Karpas-422 (cell line): ENCODE measurements around the gene GJE1. TPM values are rescaled to one million over a fixed set of nuclear protein-coding genes. Genes with fewer than 3 reads are reported as not detected.
"Not testable (repeated sequence)": the region's sequence is repeated elsewhere in the genome, so short reads cannot be mapped to it uniquely, and the experiment has no call there.

Experiments used
- DNase-seq: peaks from one replicate; pipeline ENCODE4 v3.0.0-alpha.2; 2015
- H2AFZ ChIP-seq: fragments of 200-600 bp; sonication (generic); 2 replicates; pipeline ENCODE4 v1.6.1; 2014; ENCODE audit warnings: antibody characterized with exemption, low read length, mixed read lengths
- H3K27ac ChIP-seq: fragments of 200-600 bp; sonication (generic); 2 replicates; pipeline ENCODE4 v1.5.1; 2014; ENCODE audit warnings: mild to moderate bottlenecking, low read length, moderate library complexity
- H3K27me3 ChIP-seq: fragments of 200-600 bp; sonication (generic); 2 replicates; pipeline ENCODE4 v1.6.1; 2014; ENCODE audit warnings: low read length, mixed read lengths
- H3K36me3 ChIP-seq: fragments of 200-600 bp; sonication (generic); 2 replicates; pipeline ENCODE4 v1.6.1; 2014; ENCODE audit warnings: low read length, mixed read lengths; ENCODE audit not compliant: insufficient read depth
- H3K4me1 ChIP-seq: fragments of 200-600 bp; sonication (generic); 2 replicates; pipeline ENCODE4 v1.6.1; 2014; ENCODE audit warnings: mild to moderate bottlenecking, low read length, mixed read lengths
- H3K4me2 ChIP-seq: fragments of 200-600 bp; sonication (generic); 2 replicates; pipeline ENCODE4 v1.6.1; 2014; ENCODE audit warnings: low read length, low read depth, mild to moderate bottlenecking; ENCODE audit not compliant: poor library complexity, severe bottlenecking
- H3K4me3 ChIP-seq: fragments of 200-600 bp; sonication (generic); 2 replicates; pipeline ENCODE4 v1.5.1; 2014; ENCODE audit warnings: mild to moderate bottlenecking, antibody characterized with exemption, low read length, mixed read lengths
- H3K79me2 ChIP-seq: fragments of 200-600 bp; sonication (generic); 2 replicates; pipeline ENCODE4 v1.6.1; 2014; ENCODE audit warnings: mild to moderate bottlenecking, low read length, mixed read lengths
- H3K9ac ChIP-seq: fragments of 200-600 bp; sonication (generic); 2 replicates; pipeline ENCODE4 v1.6.0; 2014; ENCODE audit warnings: low read length
- H3K9me2 ChIP-seq: fragments of 200-600 bp; sonication (generic), shearing (Covaris generic); replicated peaks from 2 replicates; pipeline ENCODE4 v1.6.0; 2014; ENCODE audit warnings: mild to moderate bottlenecking, low read length, moderate library complexity; ENCODE audit not compliant: insufficient read depth
- H3K9me3 ChIP-seq: fragments of 300-700, 200-600 bp; sonication (generic); 2 replicates; pipeline ENCODE4 v1.6.1; 2014; ENCODE audit warnings: low read length, mixed read lengths
- H4K20me1 ChIP-seq: fragments of 200-600 bp; sonication (generic); 2 replicates; pipeline ENCODE4 v1.6.1; 2014; ENCODE audit warnings: mild to moderate bottlenecking, antibody characterized with exemption, low read length, low read depth; ENCODE audit not compliant: insufficient read depth
- total RNA-seq: library from RNA; depleted of rRNA; stranded (reverse); fragments of >200 nt; shearing (Covaris generic); gene quantifications from 2 replicates; pipeline ENCODE4 v1.2.3, GENCODE V29; 2014; ENCODE audit warnings: low replicate concordance

The GJE1 gene
- total RNA-seq, 1 experiment from 2014 or later: not detected

GRCh38 chr6:142118925-142119324 is 13.8 kb upstream of the GJE1 start:
- H2AFZ ChIP-seq: no peak overlapping the region
- H3K9me2 ChIP-seq: no peaks in the 10 kb centered on the region
- no peaks in the 10 kb centered on the region for H4K20me1 ChIP-seq
- H3K27ac ChIP-seq: no peak overlapping the region
- no peak for DNase-seq
- no peaks in the 10 kb centered on the region for H3K36me3 ChIP-seq
- no peaks in the 10 kb centered on the region for H3K4me1 ChIP-seq
- no peak overlapping the region for H3K9ac ChIP-seq
- H3K9me3 ChIP-seq: no peaks in the 10 kb centered on the region
- no peaks in the 10 kb centered on the region for H3K27me3 ChIP-seq
- no peak overlapping the region for H3K4me2 ChIP-seq
- no peak overlapping the region for H3K4me3 ChIP-seq
- no peaks in the 10 kb centered on the region for H3K79me2 ChIP-seq

- Histone ChIP-seq H3K4me1 (no peaks in the 10 kb centered on the region), H3K27me3 (no peaks in the 10 kb centered on the region), H3K9me3 (no peaks in the 10 kb centered on the region), H3K36me3 (no peaks in the 10 kb centered on the region), H3K4me2 (no peak overlapping the region), H3K4me3 (no peak overlapping the region), H2AFZ (no peak overlapping the region), H3K9me2 (no peaks in the 10 kb centered on the region), H3K79me2 (no peaks in the 10 kb centered on the region), H3K9ac (no peak overlapping the region), H3K27ac (no peak overlapping the region), H4K20me1 (no peaks in the 10 kb centered on the region)
- no peak for DNase-seq
Measured at GRCh38 chr6:142121342-142121741, 11.4 kb upstream of the GJE1 start.

- Histone ChIP-seq H2AFZ (no peak overlapping the region), H3K9me2 (no peaks in the 10 kb centered on the region), H3K36me3 (no peaks in the 10 kb centered on the region), H3K4me3 (no peak overlapping the region), H3K79me2 (no peaks in the 10 kb centered on the region), H3K27ac (no peak overlapping the region), H3K9ac (no peak overlapping the region), H3K9me3 (no peaks in the 10 kb centered on the region), H3K4me2 (no peak overlapping the region), H3K4me1 (no peaks in the 10 kb centered on the region), H3K27me3 (no peaks in the 10 kb centered on the region), H4K20me1 (no peaks in the 10 kb centered on the region)
- DNase-seq: no peak
Measured at GRCh38 chr6:142130814-142131213, 1.9 kb upstream of the GJE1 start.

- no peak overlapping the region for H3K4me2 ChIP-seq
- no peaks in the 10 kb centered on the region for H3K79me2 ChIP-seq
- no peaks in the 10 kb centered on the region for H4K20me1 ChIP-seq
- H3K27ac ChIP-seq: no peak overlapping the region
- no peaks in the 10 kb centered on the region for H3K27me3 ChIP-seq
- no peak overlapping the region for H2AFZ ChIP-seq
- no peaks in the 10 kb centered on the region for H3K36me3 ChIP-seq
- no peak overlapping the region for H3K4me3 ChIP-seq
- H3K9me2 ChIP-seq: no peaks in the 10 kb centered on the region
- DNase-seq: no peak
- no peaks in the 10 kb centered on the region for H3K4me1 ChIP-seq
- no peaks in the 10 kb centered on the region for H3K9me3 ChIP-seq
- H3K9ac ChIP-seq: no peak overlapping the region
Measured at GRCh38 chr6:142138876-142139275, 6.2 kb downstream of the GJE1 start.

- not testable (repeated sequence) for H3K9me3 ChIP-seq, H3K36me3 ChIP-seq, H4K20me1 ChIP-seq, DNase-seq, H3K9me2 ChIP-seq, H3K9ac ChIP-seq, H3K4me3 ChIP-seq, H3K79me2 ChIP-seq, H3K4me2 ChIP-seq, H2AFZ ChIP-seq, H3K27ac ChIP-seq, H3K27me3 ChIP-seq
- peaks cover 12% of the 10 kb centered on the region for H3K4me1 ChIP-seq
Measured at GRCh38 chr6:142141531-142141930, 8.8 kb downstream of the GJE1 start.

- H3K4me2 ChIP-seq: peak within 1 kb of the TSS; percentile 95
- no peaks in the 10 kb centered on the region for H3K27me3 ChIP-seq
- H3K79me2 ChIP-seq: peaks cover 50% of the 10 kb centered on the region
- no peaks in the 10 kb centered on the region for H3K9me2 ChIP-seq
- DNase-seq: peak; percentile 99
- H3K4me1 ChIP-seq: peaks cover 35% of the 10 kb centered on the region
- peak within 1 kb of the TSS; percentile 8; the same call in 1 of the 2 replicates for H3K27ac ChIP-seq
- H3K9ac ChIP-seq: peak within 1 kb of the TSS; percentile 83
- peaks cover 13% of the 10 kb centered on the region; the same call in 1 of the 2 replicates for H4K20me1 ChIP-seq
- H3K4me3 ChIP-seq: peak within 1 kb of the TSS; percentile 85
- peak within 1 kb of the TSS; percentile 90 for H2AFZ ChIP-seq
- H3K9me3 ChIP-seq: no peaks in the 10 kb centered on the region
- peaks cover 11% of the 10 kb centered on the region for H3K36me3 ChIP-seq
Measured at GRCh38 chr6:142146828-142147662, 14.3 kb downstream of the GJE1 start, which contains the start of the genes NMBR and VTA1. NMBR (minus strand) TSS chr6:142147122; CDS start chr6:142088658, 58,464 bp downstream. VTA1 (plus strand) TSS chr6:142147263; CDS start chr6:142147288, 25 bp downstream.

GRCh38 chr6:142152746-142153145 is 20.0 kb downstream of the GJE1 start:
- H2AFZ ChIP-seq: no peak overlapping the region
- H3K4me1 ChIP-seq: peaks cover 59% of the 10 kb centered on the region
- peaks cover 12% of the 10 kb centered on the region; the same call in 1 of the 2 replicates for H4K20me1 ChIP-seq

GRCh38 chr6:142153196-142153595 is 20.5 kb downstream of the GJE1 start:
- no peaks in the 10 kb centered on the region for H3K9me3 ChIP-seq
- peaks cover 54% of the 10 kb centered on the region for H3K4me1 ChIP-seq
- no peak overlapping the region for H3K4me3 ChIP-seq
- no peak overlapping the region for H3K9ac ChIP-seq
- DNase-seq: no peak
- H3K27ac ChIP-seq: peak overlapping the region; percentile 2; the same call in 1 of the 2 replicates
- peaks cover 8% of the 10 kb centered on the region; the same call in 1 of the 2 replicates for H4K20me1 ChIP-seq
- peaks cover 14% of the 10 kb centered on the region for H3K36me3 ChIP-seq
- H3K4me2 ChIP-seq: peak overlapping the region; percentile 25
- peaks cover 99% of the 10 kb centered on the region for H3K79me2 ChIP-seq
- H3K27me3 ChIP-seq: no peaks in the 10 kb centered on the region
- no peaks in the 10 kb centered on the region for H3K9me2 ChIP-seq
- no peak overlapping the region for H2AFZ ChIP-seq

More at GRCh38 chr6:142152746-142153145, 20.0 kb downstream of the GJE1 start:
- H3K4me2 ChIP-seq: peak overlapping the region; percentile 25
- no peak overlapping the region for H3K9ac ChIP-seq
- H3K4me3 ChIP-seq: no peak overlapping the region
- peaks cover 14% of the 10 kb centered on the region for H3K36me3 ChIP-seq
- H3K27me3 ChIP-seq: no peaks in the 10 kb centered on the region
- H3K27ac ChIP-seq: peak overlapping the region; percentile 2; the same call in 1 of the 2 replicates
- DNase-seq: no peak
- H3K9me3 ChIP-seq: no peaks in the 10 kb centered on the region
- peaks cover 99% of the 10 kb centered on the region for H3K79me2 ChIP-seq
- H3K9me2 ChIP-seq: no peaks in the 10 kb centered on the region
